ENCODE results near the gene RASGRP1. TPM values are rescaled to one million over a fixed set of nuclear protein-coding genes. Genes with fewer than 3 reads are reported as not detected.
"Not testable (repeated sequence)": the region's sequence is repeated elsewhere in the genome, so short reads cannot be mapped to it uniquely, and the experiment has no call there.

RASGRP1 gene
- total RNA-seq, 1 experiment from 2014 or later = not detected

DNA sequence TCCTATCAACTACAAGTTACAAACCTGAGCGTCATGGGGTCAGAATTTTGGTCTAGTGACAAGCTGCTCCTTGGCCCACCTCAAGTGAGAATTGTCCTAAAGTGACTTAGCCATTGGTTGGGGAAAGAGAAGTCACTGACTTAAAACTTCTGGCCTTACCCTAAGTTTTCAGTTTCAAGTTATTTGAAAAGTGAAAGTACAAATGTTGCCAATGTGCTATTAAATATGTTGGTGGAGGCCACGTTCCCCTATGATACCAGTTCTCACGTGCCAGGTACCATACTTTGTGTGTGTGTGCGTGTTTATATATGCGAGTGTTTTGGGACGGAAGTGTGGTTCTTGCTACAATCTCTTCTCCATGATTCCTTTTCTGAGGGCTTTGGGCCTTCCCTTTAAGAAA, 22.6 kb upstream of the RASGRP1 start:
- intact Hi-C loops (cut with micrococcal nuclease) = no loop called here
- ChIA-PET CTCF (interaction anchor here (0.6 to 4.5 kb wide), 4 partner anchors 17 to 112 kb away, joined by 3 to 23 read pairs (median 3); partner anchors contain the start of gene RASGRP1), POLR2A (interaction anchor here (0.7 kb wide), 1 partner anchor 8 kb away, joined by 3 read pairs; no protein-coding TSS in a partner anchor)
- DNase-seq (ENCODE audit: unreplicated experiment) = no peak
- Mint-ChIP-seq H3K36me3 (ENCODE audit: insufficient read depth, unreplicated experiment) (no peaks in the 10 kb centered on the region), H3K9me3 (ENCODE audit: unreplicated experiment) (peaks cover 8% of the 10 kb centered on the region), H3K27me3 (ENCODE audit: insufficient read depth, unreplicated experiment) (peaks cover 19% of the 10 kb centered on the region), H3K4me3 (ENCODE audit: unreplicated experiment) (no peak overlapping the region), H3K27ac (ENCODE audit: low read depth, unreplicated experiment) (no peak overlapping the region), H3K4me1 (ENCODE audit: insufficient read depth, unreplicated experiment) (peaks cover 11% of the 10 kb centered on the region)
- TF ChIP-seq, protein P1, sequence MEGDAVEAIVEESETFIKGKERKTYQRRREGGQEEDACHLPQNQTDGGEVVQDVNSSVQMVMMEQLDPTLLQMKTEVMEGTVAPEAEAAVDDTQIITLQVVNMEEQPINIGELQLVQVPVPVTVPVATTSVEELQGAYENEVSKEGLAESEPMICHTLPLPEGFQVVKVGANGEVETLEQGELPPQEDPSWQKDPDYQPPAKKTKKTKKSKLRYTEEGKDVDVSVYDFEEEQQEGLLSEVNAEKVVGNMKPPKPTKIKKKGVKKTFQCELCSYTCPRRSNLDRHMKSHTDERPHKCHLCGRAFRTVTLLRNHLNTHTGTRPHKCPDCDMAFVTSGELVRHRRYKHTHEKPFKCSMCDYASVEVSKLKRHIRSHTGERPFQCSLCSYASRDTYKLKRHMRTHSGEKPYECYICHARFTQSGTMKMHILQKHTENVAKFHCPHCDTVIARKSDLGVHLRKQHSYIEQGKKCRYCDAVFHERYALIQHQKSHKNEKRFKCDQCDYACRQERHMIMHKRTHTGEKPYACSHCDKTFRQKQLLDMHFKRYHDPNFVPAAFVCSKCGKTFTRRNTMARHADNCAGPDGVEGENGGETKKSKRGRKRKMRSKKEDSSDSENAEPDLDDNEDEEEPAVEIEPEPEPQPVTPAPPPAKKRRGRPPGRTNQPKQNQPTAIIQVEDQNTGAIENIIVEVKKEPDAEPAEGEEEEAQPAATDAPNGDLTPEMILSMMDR (IDR thresholded peaks at IDR 0.05; ENCODE audit: unreplicated experiment) = no peak
- no TSS peak for BruUV-seq (replicated peaks)

DNA sequence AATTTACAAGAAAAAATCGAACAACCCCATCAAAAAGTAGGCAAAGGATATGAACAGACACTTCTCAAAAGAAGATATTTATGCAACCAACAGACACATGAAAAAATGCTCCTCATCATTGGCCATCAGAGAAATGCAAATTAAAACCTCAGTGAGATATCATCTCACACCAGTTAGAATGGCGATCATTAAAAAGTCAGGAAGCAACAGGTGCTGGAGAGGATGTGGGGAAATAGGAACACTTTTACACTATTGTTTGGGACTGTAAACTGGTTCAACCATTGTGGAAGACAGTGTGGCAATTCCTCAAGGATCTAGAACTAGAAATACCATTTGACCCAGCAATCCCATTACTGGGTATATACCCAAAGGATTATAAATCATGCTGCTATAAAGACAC, 21.4 kb upstream of the RASGRP1 start:
- H3K27ac Mint-ChIP-seq (ENCODE audit: low read depth, unreplicated experiment); BruUV-seq (replicated peaks); intact Hi-C loops (cut with micrococcal nuclease); H3K9me3 Mint-ChIP-seq (ENCODE audit: unreplicated experiment); H3K36me3 Mint-ChIP-seq (ENCODE audit: insufficient read depth, unreplicated experiment); DNase-seq (ENCODE audit: unreplicated experiment); H3K4me3 Mint-ChIP-seq (ENCODE audit: unreplicated experiment); CTCF ChIA-PET; POLR2A ChIA-PET: not testable (repeated sequence)
- H3K4me1 Mint-ChIP-seq (ENCODE audit: insufficient read depth, unreplicated experiment) = peaks cover 11% of the 10 kb centered on the region
- peaks cover 31% of the 10 kb centered on the region for H3K27me3 Mint-ChIP-seq (ENCODE audit: insufficient read depth, unreplicated experiment)

DNA sequence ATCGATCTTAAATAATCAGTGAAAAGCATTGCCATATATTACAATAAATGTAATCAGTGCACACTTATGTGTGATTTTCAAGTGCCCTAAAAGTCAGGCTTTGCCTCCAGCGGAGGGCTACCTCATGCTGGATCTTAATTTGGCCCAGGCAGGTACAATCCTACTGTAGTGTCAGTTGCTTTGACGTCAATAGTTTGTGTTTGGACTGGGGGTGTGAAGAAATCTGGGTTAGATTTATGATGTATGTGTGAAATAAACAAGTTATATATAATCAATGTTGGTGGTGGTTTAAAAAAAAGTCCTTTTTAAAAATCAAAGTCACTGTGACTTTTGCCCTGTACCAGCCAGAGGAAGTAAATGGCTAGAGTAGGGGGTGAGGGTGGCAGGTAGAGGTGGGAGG, 14.0 kb upstream of the RASGRP1 start:
- BruUV-seq (replicated peaks) = no TSS peak
- TF ChIP-seq, protein P1 (IDR thresholded peaks at IDR 0.05; ENCODE audit: unreplicated experiment) = no peak
- CTCF ChIA-PET = interaction anchor here (0.6 to 0.8 kb wide), 4 partner anchors 9 to 158 kb away, joined by 3 to 5 read pairs (median 4); no protein-coding TSS in a partner anchor
- H3K36me3 Mint-ChIP-seq (ENCODE audit: insufficient read depth, unreplicated experiment) = no peaks in the 10 kb centered on the region
- no peak for DNase-seq (ENCODE audit: unreplicated experiment)
- H3K9me3 Mint-ChIP-seq (ENCODE audit: unreplicated experiment) = peaks cover 5% of the 10 kb centered on the region
- H3K4me3 Mint-ChIP-seq (ENCODE audit: unreplicated experiment) = no peak overlapping the region
- no peaks in the 10 kb centered on the region for H3K4me1 Mint-ChIP-seq (ENCODE audit: insufficient read depth, unreplicated experiment)
- H3K27ac Mint-ChIP-seq (ENCODE audit: low read depth, unreplicated experiment) = no peak overlapping the region
- intact Hi-C loops (cut with micrococcal nuclease) = no loop called here
- POLR2A ChIA-PET = no interaction called here
- peaks cover 40% of the 10 kb centered on the region for H3K27me3 Mint-ChIP-seq (ENCODE audit: insufficient read depth, unreplicated experiment)

DNA sequence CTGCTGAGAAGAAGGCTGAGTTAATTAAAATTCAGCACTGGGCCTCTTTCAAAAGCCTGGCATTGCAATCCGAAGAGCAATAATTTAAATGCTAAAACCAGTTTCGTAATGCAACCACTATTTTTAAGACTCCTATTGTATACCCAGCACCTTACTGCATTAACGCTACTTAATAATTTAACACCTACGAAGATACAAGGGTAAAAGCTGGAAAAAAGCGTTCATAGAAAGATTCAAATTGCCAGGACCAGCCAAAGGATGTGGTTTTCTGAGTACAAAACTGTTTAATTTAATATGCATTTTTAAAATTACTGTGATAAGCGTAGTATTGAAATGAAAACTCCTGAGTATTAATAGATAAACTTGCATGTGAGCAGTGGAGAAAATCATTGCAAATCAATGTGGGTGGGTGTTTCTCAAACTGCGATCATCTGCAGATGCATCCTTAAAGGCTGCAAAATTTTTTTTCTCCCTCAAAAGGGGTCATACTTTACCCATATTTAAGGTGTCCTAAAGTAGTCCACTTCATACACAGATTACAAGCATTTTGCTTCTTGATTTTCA, 12.9 kb upstream of the RASGRP1 start:
- Mint-ChIP-seq H3K4me3 (ENCODE audit: unreplicated experiment) (no peak overlapping the region), H3K4me1 (ENCODE audit: insufficient read depth, unreplicated experiment) (no peaks in the 10 kb centered on the region), H3K9me3 (ENCODE audit: unreplicated experiment) (no peaks in the 10 kb centered on the region), H3K27ac (ENCODE audit: low read depth, unreplicated experiment) (no peak overlapping the region), H3K36me3 (ENCODE audit: insufficient read depth, unreplicated experiment) (no peaks in the 10 kb centered on the region), H3K27me3 (ENCODE audit: insufficient read depth, unreplicated experiment) (peaks cover 31% of the 10 kb centered on the region)
- POLR2A ChIA-PET = no interaction called here
- TF ChIP-seq, protein P1 (IDR thresholded peaks at IDR 0.05; ENCODE audit: unreplicated experiment) = no peak
- DNase-seq (ENCODE audit: unreplicated experiment) = no peak
- intact Hi-C loops (cut with micrococcal nuclease) = no loop called here
- CTCF ChIA-PET = interaction anchor here (0.8 to 1.8 kb wide), 2 partner anchors 8 to 14 kb away, joined by 5 to 7 read pairs; no protein-coding TSS in a partner anchor
- no TSS peak for BruUV-seq (replicated peaks)
